Stomach (tissue), 4 donors: Measurements from ENCODE around the gene UBTD2.
A peak's percentile ranks its signal among the peaks of the same experiment; 100 is the strongest.

Experiments used
- EP300 ChIP-seq: sonication (generic); formaldehyde crosslinking; IDR thresholded peaks from one replicate; pipeline ENCODE4 v1.6.1; 2017; ENCODE audit warnings: antibody characterized with exemption
- POLR2A ChIP-seq, 4 donors: fragments of 450-650 bp; IDR thresholded peaks; one replicate each; pipeline ENCODE4 v1.6.1; 2016; ENCODE audit warnings: antibody characterized with exemption in 4 of 4, control low read depth in 2 of 4, mild to moderate bottlenecking in 1 of 4, moderate library complexity in 1 of 4
- POLR2AphosphoS5 ChIP-seq, 3 donors: sonication (generic); formaldehyde crosslinking; IDR thresholded peaks; one replicate each; pipeline ENCODE4 v1.6.1; 2016; ENCODE audit warnings: antibody characterized with exemption in 3 of 3
- TF ChIP-seq, protein P1 (sequence below), 7 experiments: fragments of 450-650 bp in 4 of 7; fragments of 200-600 bp in 3 of 7; sonication (generic) in 3 of 7; IDR thresholded peaks; one replicate each; pipeline ENCODE4 v1.5.1; 2016 to 2019; ENCODE audit warnings: antibody characterized with exemption in 7 of 7, control low read depth in 2 of 7, mild to moderate bottlenecking in 1 of 7

DNA sequence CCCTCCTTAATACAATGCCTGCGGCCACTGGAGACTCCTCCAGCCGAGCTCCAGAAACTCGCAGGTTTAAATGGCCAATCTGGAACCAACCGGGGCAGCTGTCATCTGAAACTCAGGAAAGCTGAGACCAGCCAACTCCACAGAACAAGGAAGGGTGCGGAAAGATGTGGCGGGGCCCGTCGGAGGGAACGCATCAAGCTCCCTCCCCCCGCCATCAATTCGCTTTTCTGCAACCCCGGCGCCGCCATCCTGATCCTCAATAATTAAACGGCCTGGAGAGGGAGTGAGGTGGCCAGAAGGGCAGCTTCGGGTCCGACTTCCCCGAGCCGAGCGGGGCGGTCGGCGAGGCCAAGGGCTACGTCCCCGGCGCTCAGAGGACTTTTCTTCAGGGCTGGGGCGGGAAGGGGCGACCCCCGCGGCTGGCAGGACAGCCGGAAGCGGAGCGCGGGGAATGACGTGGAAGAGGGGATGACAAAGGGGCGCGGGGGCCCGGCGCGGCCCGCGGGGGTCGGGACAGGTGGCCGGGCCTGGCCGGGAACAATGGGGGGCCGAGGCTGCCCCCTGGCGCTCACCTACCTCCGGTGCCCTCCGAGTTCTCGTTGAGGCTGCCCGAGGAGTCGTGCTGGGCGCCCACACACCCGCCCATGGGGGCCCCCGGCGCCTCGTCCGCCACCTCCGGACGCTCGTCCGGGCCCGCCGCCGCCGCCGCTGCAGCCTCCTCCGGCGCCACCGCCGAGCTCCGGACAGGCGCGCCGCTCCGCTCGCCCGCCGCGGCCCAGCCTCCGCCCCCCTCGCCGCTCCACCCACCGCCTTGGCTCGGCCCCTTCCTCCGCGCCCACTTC lies at the start of gene UBTD2:
- TF ChIP-seq, protein P1, sequence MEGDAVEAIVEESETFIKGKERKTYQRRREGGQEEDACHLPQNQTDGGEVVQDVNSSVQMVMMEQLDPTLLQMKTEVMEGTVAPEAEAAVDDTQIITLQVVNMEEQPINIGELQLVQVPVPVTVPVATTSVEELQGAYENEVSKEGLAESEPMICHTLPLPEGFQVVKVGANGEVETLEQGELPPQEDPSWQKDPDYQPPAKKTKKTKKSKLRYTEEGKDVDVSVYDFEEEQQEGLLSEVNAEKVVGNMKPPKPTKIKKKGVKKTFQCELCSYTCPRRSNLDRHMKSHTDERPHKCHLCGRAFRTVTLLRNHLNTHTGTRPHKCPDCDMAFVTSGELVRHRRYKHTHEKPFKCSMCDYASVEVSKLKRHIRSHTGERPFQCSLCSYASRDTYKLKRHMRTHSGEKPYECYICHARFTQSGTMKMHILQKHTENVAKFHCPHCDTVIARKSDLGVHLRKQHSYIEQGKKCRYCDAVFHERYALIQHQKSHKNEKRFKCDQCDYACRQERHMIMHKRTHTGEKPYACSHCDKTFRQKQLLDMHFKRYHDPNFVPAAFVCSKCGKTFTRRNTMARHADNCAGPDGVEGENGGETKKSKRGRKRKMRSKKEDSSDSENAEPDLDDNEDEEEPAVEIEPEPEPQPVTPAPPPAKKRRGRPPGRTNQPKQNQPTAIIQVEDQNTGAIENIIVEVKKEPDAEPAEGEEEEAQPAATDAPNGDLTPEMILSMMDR (IDR thresholded peaks at IDR 0.05) = peak in 3 of 7 experiments; percentile 25 to 58 (median 31)
- no peak for TF ChIP-seq POLR2A (IDR thresholded peaks at IDR 0.05)
- no peak for TF ChIP-seq EP300
- TF ChIP-seq POLR2AphosphoS5 (IDR thresholded peaks at IDR 0.05) = peak in 1 of 3 donors; percentile 30
